HG03135 (cell line): Measurements from ENCODE around the gene UBAC2.
A peak's percentile ranks its signal among the peaks of the same experiment; 100 is the strongest.

ENCODE experiments used
- ATAC-seq: cut with Tn5 transposase; IDR thresholded peaks from one replicate; pipeline ENCODE4 v1.9.1; 2021; ENCODE audit warnings: mild to moderate bottlenecking, moderate library complexity; ENCODE audit not compliant: unreplicated experiment

The UBAC2 gene

DNA sequence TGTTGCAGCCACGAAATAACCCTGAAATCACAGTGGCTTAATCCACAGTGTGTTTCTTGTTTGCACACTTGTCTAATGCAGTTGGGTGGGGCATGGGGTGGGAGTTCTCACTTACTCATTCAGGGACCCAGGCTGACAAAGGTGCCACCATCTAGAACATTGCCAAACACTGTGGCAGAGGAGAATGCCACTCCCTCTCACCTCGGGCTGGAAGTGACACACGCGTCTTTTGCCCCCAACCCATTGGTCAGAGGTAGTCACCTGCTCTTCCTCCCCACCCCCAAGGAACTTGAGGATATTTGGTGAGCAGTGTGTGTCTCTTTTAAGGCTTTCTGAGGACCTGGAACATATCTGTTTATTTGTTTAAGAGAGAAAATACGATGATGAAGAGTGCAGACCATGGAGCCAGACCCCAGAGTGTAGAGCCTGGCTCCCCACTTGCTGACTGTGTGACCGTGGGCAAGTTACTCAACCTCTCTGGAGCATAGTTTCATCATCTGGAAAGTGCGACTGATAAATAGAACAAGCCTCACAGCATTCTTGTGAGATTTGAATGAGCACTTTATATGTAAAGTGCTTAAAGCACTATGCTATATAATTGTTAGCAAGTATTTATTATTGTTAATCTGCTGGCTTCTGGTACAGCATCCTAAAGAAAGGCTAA lies 89.2 kb downstream of the UBAC2 start:
- ATAC-seq: no peak

GRCh38 chr13:99290894-99291293 lies 90.2 kb downstream of the UBAC2 start:
- no peak for ATAC-seq

- ATAC-seq: no peak
Observed at GRCh38 chr13:99293178-99293577, 92.5 kb downstream of the UBAC2 start.

DNA sequence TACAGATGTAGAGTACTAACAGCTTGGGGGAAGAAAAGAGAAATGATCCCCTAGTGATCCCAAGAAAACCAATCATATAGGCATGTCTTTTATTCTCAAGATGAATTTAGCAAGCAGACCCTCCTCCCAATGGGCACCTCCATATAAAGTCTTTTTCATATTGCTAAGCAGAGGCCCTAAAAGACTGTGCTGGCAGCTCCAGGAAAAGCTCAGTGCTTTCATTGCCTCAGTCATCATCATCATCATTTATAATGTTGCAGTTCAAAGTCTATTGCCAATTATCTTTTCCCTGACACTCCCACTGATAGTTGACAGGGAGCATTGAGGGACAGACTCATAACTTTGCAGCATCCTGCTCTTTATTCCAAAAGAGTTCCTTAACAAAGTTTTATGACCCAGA lies 93.5 kb downstream of the UBAC2 start:
- no peak for ATAC-seq

DNA sequence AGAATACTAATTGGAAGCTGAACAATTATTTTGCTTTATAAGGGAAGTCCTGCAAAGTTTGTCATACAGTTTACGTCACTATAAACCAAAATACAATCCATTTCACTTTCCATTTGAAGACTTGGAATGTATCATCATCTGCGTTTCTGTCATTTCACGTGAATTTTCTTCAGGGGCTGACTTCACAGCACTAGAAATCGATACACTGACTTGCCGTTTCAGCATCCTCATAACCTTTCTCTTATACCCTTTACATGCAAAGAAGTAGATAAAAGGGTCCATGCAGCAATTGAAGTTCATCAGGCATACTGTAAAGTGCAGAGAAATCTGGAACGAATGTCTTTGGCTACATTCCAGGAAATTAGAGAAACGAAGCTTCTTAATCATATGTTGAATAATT lies 94.3 kb downstream of the UBAC2 start:
- no peak for ATAC-seq

GRCh38 chr13:99295488-99296252 lies 95.0 kb downstream of the UBAC2 start:
- no peak for ATAC-seq

- peak; percentile 60 for ATAC-seq
Observed at GRCh38 chr13:99296398-99296797, 95.7 kb downstream of the UBAC2 start.

DNA sequence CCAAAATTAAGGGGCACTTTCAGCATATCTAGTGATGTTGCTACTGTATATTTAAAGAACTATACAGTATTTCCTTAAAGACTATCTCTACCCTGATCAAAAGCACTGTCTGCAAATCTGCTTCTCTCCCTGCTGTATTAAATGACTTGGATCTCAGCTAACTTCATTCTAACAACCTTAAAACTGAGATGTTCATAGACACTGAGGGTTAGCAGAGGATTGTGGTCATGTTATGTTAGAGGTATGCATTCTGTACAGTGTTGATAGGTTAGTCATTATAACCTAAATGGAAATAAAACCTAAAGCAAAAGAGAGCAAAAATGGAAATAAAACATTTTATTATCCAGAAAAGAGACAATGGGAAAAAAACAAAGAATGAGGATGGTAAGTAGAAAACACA lies 96.7 kb downstream of the UBAC2 start:
- no peak for ATAC-seq

GRCh38 chr13:99298056-99298455 lies 97.4 kb downstream of the UBAC2 start:
- no peak for ATAC-seq

DNA sequence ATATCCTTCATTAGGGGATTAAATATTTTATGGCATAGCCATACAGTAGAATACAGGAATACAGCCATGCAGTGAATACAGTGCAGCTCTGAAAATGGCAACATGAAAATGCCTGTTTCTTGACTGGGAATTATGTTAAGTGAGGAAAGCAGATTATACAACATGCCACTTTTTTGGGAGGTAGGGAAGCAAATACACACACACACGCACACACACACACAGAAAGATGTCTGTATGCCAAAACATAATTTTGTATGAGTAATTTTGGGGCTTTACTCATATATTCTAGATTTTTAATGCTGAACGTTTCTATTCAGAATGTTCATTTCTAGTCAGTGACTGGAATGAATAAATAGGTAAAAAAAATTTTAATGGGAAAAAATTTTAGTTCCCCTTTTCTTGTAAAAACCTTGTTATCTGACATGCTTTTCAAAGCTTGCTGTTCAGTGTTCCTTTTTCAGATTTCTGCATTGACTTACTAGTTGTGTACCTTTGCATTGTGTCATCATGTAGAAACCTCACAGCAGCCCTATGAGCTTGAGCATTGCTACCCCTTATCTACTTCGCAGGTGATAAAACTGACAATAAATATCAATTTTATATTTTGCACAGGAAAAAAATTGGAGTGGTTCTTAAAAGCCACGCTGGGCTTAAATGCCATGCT lies 98.7 kb downstream of the UBAC2 start:
- no peak for ATAC-seq

GRCh38 chr13:99299920-99300341 lies 99.3 kb downstream of the UBAC2 start:
- no peak for ATAC-seq

DNA sequence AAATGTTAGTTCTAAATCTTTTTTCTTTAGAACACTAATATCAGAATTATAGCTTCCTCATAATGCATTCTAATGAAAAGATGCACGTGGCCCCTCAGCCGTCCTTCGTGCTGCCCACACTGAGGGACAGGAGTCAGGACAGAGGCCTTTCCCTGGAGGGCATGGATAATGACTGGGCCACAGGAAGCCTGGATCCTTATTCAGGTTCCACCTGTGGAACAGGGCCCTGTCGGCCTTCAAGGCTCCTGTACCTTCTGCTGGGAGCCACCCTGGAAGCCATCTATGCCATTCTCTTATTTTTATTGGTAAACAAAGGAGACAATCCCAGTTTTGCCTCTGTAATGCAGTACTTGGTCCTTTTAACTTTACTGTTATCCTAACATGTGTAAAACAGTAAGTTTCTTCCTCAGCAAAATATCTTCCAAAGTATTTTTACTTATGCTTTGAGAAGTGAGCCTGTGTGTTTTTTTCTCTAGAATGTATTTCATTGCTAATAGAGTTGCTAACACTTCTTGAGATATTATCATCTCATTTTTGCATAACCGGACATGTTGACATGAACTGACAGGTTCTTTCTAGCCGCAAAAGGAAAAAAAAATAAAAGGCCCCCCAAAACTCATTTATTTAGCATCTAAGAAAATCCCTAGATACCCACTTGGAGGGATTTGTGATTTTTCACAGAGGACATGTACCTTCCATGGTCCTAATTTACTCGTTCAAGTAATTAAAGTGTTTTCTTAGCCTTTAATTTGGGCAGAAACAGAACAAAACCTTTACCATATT lies 100.6 kb downstream of the UBAC2 start:
- no peak for ATAC-seq

DNA sequence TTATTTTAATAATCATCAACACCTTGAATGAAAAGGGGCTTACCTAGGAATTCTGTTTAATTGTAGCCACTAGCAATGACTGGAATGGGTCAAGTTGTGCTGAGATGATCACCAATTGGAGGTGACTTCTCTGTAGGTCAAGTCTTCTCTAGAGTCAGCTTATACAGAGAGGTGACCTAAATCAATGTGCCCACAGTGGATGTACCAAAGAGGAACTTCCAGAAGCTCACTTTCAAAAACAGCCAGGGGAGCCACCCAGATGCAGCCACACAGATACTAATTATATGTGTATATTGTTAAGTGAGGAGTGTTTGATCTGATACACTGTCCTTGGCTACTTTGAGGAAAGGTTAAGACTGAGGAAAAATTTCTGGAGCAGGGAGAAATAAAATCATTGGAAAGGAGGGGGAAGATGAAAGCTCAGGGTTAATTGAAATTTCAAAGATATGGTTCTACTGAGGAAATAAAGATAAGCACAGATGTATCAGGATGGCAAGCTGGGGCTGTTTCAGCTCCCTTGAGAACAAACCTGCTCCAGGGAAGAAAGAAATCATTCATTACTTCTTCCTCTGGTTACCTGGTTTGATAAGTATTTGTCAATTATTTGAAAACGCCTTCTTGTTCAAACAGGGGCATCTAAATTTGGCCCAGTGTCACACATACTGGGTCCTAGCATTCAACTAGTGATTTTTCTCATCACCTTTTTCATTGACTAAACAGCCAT lies 101.4 kb downstream of the UBAC2 start:
- ATAC-seq: no peak

DNA sequence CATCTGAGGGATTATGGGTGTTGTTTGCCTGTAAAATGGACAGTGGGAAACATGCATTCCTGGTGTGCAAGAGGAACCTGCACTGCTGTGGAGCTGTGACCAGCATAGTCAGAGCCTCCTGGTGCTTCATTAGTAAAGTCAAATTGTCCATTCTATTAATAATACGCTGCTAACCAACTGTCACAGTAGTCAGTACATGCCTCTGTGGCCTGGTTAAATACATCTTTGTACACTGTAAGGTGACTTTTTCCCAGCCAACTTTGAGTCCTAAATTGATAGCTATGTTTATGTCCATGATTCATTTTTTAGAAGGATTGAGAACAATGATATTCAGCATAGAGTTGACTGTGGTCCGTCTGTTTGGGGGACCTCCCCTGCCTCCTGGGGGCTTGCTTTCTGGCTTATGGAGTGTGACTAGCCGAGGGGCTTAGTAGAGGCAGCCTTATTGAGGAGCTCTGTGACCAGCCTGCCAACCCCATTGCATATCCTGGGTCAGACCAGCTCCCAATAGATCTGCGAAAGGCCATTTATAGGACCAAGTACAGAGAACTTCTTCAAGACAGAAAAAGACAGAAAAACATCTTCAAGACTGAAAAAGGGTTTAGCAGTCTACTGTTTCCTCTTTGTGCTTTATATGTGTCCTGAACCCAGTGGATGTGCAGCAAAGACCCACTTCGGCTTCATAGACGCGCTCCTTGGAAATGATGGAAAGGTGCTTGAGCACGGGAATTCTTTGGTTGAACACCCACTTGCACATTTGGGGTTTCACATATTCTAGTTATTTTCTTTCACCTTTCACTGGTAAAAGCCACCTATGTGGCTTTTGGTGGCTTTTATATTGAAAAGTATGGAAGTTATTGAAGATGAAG lies 102.2 kb downstream of the UBAC2 start:
- ATAC-seq: no peak

DNA sequence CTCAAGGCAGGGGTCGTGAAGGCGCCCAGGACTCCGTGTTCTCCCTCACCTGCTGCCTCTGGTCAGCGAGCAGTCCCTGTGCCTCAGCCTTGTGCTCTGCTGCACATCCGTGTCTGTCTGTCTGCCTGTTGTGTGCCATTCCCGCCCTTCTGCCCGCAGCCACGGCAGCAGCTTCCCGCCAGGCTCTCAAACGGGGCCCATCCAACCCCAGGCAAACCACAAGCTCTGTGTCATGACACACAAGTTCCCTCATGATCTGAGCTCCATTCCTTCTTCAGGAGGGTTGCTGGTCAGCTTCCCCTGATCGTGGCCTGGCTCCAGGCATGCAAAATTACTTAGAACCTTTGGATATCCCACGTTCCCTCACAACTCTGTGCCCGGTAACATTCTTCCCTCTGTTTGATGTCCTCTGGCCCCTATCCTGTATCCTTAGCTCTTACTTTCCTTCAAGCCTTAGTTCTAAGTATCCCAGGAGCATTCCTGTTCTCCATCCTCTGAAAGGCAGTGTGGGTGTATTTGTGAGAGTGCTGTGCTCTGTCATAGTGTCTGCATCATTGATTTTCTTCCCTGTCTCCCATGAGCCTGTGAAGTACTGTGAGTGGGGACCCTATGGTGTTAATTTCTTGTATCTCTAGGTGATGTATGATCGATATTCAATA lies 103.3 kb downstream of the UBAC2 start:
- ATAC-seq: no peak

- no peak for ATAC-seq
Observed at GRCh38 chr13:99304541-99304940, 103.9 kb downstream of the UBAC2 start.

DNA sequence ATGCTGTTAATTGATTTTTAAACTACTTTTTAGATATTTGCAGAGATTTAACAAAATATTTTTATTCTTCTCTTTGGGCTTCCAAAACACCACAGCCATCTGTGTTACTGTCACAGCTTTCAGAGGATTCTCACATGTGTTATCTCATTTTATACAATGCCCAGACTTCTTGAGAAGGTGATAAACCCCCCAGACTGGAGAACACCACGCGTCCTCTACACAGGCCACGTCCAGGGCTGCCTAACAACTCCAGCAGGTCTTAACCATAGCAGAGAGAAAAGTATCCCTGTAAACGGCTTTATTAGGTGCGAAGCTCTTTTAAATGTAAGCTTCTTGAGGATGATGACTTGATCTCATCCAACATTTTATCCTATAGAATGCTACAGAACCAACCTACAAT lies 104.5 kb downstream of the UBAC2 start:
- no peak for ATAC-seq

DNA sequence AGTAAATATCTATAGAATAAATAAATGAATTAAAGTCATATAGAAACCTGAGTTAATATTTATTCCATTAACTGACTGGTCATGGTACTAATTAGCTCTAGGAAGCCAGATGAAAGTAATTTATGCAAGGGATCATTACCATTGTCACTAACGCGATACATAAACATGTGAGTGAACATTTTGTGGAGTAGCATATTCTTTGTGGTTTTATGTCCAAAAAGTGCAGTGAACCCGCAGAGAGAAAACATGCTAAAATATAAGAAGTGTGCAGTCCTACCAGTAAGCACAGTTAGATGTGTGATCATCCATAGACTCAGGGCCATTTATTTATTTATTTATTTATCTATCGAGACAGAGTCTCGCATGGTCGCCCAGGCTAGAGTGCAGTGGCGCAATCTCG lies 104.9 kb downstream of the UBAC2 start:
- no peak for ATAC-seq

DNA sequence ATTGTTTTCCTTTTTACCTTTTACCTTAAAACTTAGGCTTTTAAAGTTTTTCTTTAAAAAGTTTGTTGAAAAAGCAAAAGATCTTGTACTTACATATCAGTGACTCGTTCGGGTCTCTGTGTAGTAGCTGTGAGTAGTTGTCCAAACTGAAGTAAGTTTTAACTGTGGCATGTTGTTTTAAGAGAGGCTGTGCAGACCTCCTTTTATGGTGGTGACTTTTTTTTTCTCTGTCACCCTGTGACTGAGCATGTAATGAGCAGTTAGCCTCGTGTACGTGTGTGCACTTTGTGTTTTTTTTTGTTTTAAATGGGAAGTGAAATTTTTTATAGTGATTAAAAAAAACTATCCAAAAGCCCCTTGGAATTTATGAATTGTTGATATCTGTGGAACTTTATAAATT lies 106.6 kb downstream of the UBAC2 start, which contains the start of gene GPR183:
Gene GPR183, minus strand, starts transcription at position 153 of the 400 bp plus-strand sequence. CDS start 11,254 bp downstream, outside the sequence.
- ATAC-seq: peak; percentile 67
